GM18873 (cell line): Measurements from ENCODE around the gene ADA.
"Not testable (repeated sequence)": the region's sequence is repeated elsewhere in the genome, so short reads cannot be mapped to it uniquely, and the experiment has no call there.

Source experiments
- ATAC-seq: cut with Tn5 transposase; IDR thresholded peaks from one replicate; pipeline ENCODE4 v1.9.1; 2021; ENCODE audit warnings: mild to moderate bottlenecking, moderate library complexity, moderate number of reproducible peaks; ENCODE audit not compliant: unreplicated experiment, low FRiP score

ADA gene

GRCh38 chr20:44606725-44607441, 44.6 kb downstream of the ADA start:
- ATAC-seq: no peak

GRCh38 chr20:44603327-44603726, 48.2 kb downstream of the ADA start:
- ATAC-seq: no peak

- no peak for ATAC-seq
Measured at GRCh38 chr20:44601801-44602204, 49.7 kb downstream of the ADA start.

- no peak for ATAC-seq
Measured at GRCh38 chr20:44601236-44601671, 50.2 kb downstream of the ADA start.

DNA sequence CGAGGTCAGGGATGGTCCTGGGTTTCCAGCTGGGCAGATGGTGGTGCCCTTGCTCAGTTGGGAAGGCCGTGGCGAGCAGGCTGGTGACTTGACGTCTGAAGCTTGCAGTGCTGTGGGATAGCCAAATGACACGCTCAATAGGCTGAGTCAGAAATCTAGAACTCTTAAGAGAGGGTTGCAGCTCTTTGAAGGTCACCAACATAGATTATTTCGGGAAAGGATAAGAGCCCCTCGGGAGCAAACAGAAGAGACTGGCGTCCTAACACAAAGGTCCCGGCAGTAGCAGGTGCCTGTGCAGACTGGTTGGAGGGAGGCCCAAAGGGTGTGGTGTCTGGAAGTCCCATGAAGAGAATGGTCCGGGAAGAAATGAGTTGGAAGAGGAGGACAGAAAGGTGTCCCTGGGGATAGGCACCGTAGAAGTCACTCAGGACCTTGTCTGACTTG, 50.7 kb downstream of the ADA start:
- no peak for ATAC-seq

DNA sequence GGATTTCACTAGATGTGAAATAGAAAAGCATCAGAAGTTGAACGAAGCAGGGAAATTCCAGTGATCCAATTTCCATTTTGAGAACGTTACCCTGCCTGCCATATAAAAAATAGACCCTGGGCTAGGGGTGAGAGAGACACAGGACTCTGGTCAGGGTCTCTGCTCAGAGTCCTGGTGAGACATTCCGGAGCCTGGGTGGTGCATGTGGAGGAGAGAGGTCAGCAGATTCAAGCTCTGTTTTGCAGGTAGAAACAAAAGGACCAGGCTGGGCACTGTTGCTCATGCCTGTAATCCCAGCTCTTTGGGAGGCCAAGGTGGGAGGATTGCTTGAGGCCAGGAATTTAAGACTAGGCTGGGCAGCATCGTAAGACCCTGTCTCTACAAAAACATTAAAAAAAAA, 51.2 kb downstream of the ADA start:
- ATAC-seq: no peak

GRCh38 chr20:44599715-44600114, 51.8 kb downstream of the ADA start:
- no peak for ATAC-seq

DNA sequence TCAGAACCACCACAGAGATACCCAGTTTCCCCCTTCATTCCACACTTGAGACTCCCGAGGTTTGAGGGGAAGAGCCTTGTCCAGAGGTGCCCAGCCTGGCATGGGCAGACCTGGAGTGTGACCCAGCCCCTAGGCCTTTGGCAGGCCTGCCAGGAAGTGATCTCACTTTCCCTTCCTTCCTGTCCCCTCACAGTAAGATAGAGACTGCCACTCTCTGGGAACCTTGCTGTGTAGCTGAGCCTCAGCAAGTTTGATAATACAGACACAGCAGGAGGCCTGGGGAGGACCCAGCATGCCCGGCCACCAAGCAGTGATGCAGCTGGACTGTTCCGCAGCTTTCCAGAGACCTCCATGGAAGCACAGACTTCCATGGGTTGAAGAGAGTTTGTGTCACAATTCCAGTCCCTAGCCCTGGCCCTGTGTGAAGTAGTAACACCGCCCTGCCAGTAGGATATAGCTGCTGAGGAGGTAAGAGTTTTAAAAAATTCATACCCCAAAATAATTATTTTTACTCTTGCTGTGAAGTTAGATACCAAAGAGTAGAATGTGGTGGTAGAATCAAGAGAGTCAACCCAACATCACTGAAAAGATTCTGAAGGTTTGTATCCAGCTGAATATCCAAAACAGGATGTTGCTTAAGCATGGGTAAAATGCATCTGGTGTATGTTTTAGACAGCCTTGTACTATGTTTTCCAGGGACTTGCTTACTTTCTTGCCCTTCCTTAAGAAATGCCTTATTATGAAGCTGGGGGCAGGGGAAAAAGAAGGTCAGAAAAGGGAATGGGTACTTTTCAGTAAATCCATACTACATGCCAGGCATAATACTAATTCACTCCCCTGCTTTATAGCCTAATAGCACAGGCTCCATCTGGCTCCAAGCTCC, 52.8 kb downstream of the ADA start:
- no peak for ATAC-seq

DNA sequence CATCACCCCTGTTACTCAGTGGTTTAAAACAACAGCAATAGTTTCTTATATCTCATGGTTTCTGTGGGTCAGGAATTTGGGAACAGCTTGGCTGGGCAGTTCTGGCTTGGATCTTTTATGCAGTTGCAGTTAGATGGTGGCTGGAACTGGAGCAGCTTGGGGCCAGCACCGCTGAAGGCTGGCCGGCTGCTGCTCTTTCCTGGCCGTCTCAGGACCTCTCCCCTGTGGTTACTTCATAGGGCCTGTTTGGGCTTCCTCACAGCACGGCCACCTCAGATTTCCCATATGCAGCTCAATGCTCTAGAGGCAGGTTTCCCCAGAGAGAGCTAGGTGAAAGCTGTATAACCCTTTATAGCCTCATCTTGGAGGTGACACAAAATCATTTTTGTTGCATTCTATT, 53.6 kb downstream of the ADA start:
- ATAC-seq: no peak

GRCh38 chr20:44597516-44597915, 54.0 kb downstream of the ADA start:
- ATAC-seq: no peak

- ATAC-seq: no peak
Measured at GRCh38 chr20:44596876-44597275, 54.6 kb downstream of the ADA start.

DNA sequence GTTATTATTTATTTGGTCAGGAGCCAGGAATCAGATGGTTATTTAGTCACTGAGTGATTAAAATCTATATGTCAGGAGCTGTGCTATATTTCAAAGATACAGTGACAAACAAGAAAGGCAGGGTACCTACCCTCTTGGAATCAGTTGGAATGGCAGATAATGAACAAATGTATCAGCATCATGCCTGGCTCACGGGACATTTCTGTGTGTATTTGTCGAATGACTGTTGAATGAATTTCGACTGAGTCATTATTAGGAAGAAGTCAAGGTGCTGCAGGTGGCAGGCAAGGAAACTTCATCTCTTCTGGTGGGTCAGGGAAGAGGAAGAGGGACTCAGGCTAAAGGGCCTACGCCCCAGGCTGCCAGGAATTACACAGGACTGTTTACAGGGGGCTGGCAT, 55.5 kb downstream of the ADA start:
- ATAC-seq: no peak

DNA sequence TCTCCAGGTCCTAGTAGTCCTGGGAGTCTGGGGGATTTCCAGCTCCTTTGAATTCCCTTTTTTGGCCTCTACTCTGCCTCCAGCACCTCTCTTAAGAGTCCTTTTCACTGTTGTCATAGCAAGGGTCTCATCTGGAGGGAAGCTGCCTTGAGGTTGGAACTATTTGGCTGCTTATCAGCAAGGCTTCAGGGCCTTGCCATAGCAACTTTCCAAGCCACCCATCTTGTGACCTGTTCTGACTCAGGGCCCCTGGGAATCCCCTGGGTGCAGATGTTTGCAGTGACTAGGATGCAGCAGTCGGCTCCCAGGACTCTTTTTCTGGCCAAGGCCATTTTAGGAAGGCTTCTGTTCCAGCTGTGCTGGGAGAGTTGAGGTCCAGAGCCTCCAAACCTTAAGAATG, 56.8 kb downstream of the ADA start:
- ATAC-seq: no peak

DNA sequence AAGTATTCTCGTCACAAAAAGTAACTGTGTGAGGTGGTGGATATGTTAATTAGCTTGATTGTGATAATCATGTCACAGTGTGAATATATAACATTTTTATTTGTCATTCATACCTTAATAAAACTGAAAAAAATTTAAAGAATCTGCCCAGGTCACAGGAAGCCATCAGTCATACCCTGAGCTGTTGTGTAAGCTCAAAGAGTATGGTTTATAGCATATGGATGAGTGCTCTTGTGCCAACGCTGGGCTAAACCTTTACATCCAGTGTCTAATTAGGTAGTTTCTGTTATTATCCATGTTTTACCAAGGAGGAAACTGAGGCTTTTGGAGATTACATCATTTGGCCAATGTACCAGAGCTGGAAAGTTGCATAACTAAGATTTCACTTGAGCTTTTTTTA, 57.7 kb downstream of the ADA start:
- ATAC-seq: no peak

GRCh38 chr20:44592366-44592765, 59.1 kb downstream of the ADA start:
- no peak for ATAC-seq

- ATAC-seq: no peak
Measured at GRCh38 chr20:44590980-44591778, 60.3 kb downstream of the ADA start.

GRCh38 chr20:44589537-44589936, 62.0 kb downstream of the ADA start:
- no peak for ATAC-seq

- not testable (repeated sequence) for ATAC-seq
Measured at GRCh38 chr20:44588321-44588720, 63.2 kb downstream of the ADA start.

GRCh38 chr20:44587035-44587980, 64.2 kb downstream of the ADA start:
- no peak for ATAC-seq
